Kidney epithelial cell (primary cell): ENCODE data around the gene PLEKHA4. TPM values are rescaled to one million over a fixed set of nuclear protein-coding genes. Genes with fewer than 3 reads are reported as not detected.
"Not testable (repeated sequence)": the region's sequence is repeated elsewhere in the genome, so short reads cannot be mapped to it uniquely, and the experiment has no call there.

Source experiments
- DNase-seq: peaks from one replicate; pipeline ENCODE4 v3.0.0-alpha.2; 2010; ENCODE audit warnings: low read depth
- H3K27me3 ChIP-seq: 2 replicates; pipeline ENCODE4 v1.6.0; 2011; ENCODE audit warnings: low read length; ENCODE audit not compliant: control insufficient read depth, insufficient read depth
- H3K36me3 ChIP-seq: 2 replicates; pipeline ENCODE4 v1.5.1; 2011; ENCODE audit warnings: low read length; ENCODE audit not compliant: control insufficient read depth, insufficient read depth
- H3K4me3 ChIP-seq: 2 replicates; pipeline ENCODE4 v1.5.1; 2011; ENCODE audit warnings: low read depth, mild to moderate bottlenecking, control low read depth, low read length
- total RNA-seq: library from RNA; depleted of rRNA; stranded (reverse); fragments of >200 nt; gene quantifications from 2 replicates; pipeline ENCODE4 v1.2.3, GENCODE V29; 2015
- TF ChIP-seq, protein P1 (sequence below): IDR thresholded peaks from 2 replicates; pipeline ENCODE4 v1.5.1; 2011; ENCODE audit warnings: mild to moderate bottlenecking, moderate library complexity, low read length, control low read depth, inconsistent platforms; ENCODE audit not compliant: insufficient read depth, poor library complexity, severe bottlenecking

The PLEKHA4 gene
- total RNA-seq, 1 donor from 2014 or later: 11.1 TPM

DNA sequence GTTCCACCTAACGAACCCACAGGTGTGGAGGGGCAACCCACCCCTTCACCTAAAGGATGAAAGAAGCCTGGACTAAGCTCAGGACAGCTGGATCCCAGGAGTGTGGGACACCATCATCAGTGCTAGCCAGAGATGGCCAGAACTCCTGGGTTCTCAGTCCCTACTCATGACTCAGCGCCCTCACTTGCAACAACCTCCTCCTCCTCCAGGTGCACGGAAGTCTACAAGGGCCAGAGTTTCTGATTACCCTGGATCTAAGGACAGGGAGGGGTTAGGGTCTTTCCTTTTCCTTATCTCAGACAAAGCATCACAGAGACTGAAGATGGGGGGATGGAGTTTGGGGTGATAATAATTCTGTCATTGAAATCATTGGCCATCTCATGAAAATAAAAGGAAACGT lies 22.1 kb upstream of the PLEKHA4 start:
- TF ChIP-seq, protein P1, sequence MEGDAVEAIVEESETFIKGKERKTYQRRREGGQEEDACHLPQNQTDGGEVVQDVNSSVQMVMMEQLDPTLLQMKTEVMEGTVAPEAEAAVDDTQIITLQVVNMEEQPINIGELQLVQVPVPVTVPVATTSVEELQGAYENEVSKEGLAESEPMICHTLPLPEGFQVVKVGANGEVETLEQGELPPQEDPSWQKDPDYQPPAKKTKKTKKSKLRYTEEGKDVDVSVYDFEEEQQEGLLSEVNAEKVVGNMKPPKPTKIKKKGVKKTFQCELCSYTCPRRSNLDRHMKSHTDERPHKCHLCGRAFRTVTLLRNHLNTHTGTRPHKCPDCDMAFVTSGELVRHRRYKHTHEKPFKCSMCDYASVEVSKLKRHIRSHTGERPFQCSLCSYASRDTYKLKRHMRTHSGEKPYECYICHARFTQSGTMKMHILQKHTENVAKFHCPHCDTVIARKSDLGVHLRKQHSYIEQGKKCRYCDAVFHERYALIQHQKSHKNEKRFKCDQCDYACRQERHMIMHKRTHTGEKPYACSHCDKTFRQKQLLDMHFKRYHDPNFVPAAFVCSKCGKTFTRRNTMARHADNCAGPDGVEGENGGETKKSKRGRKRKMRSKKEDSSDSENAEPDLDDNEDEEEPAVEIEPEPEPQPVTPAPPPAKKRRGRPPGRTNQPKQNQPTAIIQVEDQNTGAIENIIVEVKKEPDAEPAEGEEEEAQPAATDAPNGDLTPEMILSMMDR: no peak
- DNase-seq: no peak
- H3K4me3 ChIP-seq: no peak overlapping the region

DNA sequence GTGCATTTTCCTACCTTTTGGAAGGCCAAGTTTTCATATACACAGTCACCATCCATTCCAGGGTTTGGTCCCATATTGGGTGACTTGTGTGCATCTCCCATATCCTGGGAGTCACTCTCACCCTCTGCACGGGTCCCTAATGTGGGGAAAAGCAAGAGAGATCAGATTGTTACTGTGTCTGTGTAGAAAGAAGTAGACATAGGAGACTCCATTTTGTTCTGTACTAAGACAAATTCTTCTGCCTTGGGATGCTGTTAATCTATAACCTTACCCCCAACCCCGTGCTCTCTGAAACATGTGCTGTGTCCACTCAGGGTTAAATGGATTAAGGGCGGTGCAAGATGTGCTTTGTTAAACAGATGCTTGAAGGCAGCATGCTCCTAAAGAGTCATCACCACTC lies 21.1 kb upstream of the PLEKHA4 start:
- not testable (repeated sequence) for H3K4me3 ChIP-seq, DNase-seq, H3K27me3 ChIP-seq, H3K36me3 ChIP-seq

More for the DNA sequence above, 22.1 kb upstream of the PLEKHA4 start:
- H3K36me3 ChIP-seq: no peaks in the 10 kb centered on the region
- peaks cover 10% of the 10 kb centered on the region for H3K27me3 ChIP-seq

DNA sequence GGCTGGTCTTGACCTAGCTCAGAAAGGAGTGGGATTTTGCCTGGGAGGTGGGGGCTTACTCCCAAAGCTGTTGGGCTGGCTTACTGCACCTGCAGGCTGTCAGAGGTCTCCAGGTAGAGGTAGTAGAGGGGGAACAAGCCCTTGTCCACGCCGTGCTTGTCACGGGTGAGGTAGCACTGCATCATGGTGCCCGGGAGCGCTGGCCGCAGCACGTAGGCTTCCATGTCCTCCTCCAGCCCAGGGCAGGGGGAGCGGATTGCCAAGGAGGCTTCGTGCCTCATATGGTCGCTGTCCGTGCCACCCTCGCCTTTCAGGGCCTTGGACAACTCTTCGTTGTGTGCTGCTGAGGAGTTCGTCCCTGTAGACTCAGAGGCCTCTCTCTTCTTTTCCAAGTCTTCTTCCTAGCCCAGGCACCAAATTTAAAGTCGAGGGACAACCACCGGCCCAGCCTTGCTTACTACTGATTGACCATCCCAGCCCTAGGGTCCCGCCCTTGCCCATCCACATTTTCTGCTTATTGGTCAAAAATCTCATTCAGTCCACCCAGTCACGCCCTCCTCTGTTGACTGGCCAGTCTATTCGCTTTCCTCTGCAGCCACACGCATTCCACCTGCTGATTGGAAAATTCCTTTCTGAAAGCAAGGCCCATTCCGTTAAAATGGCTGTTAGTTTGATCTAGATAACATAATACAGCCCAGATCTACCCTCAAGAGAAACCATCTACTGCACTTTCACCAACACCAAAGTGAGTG lies 19.6 kb upstream of the PLEKHA4 start:
- no peaks in the 10 kb centered on the region for H3K36me3 ChIP-seq
- TF ChIP-seq, protein P1: no peak
- no peaks in the 10 kb centered on the region for H3K27me3 ChIP-seq
- no peak overlapping the region for H3K4me3 ChIP-seq
- no peak for DNase-seq

DNA sequence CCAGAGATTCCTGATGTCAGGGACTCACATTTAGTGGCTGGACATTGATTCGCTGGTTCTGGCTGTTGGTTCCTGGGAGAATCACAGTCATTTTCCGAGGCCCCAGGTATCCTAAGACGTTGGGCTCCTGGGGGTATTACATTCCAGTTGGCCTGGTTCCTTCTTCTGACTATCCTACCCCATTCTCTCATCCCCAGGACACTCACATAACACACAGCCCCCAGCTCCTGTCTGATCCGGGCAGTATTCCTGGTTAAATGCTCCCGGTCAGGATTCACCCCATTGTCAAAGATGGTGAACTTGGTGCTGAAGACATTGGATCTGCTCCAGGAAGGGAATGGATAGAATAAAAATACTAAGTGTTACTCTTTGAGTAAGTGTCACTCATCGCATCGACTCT lies 15.3 kb upstream of the PLEKHA4 start:
- Histone ChIP-seq H3K4me3 (no peak overlapping the region), H3K36me3 (no peaks in the 10 kb centered on the region), H3K27me3 (no peaks in the 10 kb centered on the region)
- TF ChIP-seq, protein P1: no peak
- no peak for DNase-seq

DNA sequence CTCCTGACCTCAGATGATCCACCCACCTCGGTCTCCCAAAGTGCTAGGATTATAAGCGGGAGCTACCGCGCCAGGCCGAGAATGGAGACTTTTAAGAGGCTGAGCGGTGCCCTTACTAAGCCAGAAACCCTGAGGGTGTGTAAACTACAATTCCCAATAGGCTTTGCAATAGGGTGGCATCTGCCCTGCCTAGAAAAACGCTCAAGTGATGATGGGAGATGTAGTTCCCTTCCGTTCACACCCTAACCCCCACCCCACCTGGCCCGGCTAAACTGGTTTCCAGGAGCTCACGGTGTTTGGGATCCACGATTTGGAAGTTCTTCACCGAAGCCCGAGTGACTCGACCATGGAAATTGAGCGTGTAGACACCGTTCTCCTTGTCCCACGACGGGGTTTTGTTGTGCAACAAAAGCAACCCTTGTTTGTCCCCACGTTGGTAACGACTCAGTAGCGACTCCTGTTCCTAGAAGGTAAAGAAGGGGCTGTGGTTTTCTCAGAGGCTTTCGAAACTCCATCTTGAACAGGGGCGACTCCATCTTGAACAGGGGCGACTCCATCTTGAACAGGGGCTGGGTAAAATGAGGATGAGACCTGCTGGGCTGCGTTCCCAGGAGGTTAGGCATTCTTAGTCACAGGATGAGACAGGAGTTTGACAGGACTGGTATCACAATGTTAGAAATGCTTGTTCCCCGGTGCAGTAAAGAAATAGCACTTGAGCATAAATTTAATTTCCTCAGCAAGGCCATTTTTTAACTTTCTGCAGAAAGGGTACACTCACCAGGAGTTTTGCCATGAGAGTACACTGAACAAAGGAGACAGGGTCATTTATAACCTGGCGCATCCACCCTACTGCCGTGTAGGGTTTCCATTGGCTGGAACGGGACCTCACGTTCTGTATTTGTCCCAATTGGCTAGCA lies 13.6 kb upstream of the PLEKHA4 start:
- H3K4me3 ChIP-seq: no peak overlapping the region
- H3K27me3 ChIP-seq: no peaks in the 10 kb centered on the region
- H3K36me3 ChIP-seq: no peaks in the 10 kb centered on the region
- DNase-seq: no peak
- TF ChIP-seq, protein P1: no peak

DNA sequence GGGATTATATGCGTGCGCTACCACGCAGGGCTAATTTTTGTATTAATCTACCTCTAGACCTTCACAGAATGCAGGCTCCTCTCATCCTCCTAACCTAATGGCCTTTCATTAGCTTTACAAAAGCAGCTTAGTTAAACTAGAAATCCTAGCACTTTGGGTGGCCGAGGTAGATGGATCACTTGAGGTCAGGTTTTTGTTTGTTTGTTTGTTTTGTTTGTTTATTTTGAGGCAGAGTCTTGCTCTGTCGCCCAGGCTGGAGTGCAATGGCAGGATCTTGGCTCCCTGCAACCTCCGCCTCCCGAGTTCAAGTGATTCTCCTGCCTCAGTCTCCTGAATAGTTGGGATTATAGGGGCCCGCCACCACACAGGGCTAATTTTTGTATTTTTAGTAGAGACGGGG lies 11.3 kb upstream of the PLEKHA4 start:
- not testable (repeated sequence) for H3K36me3 ChIP-seq, H3K4me3 ChIP-seq, DNase-seq, H3K27me3 ChIP-seq
